A172 (cell line): ENCODE data around the gene SF3B6. TPM values are rescaled to one million over a fixed set of nuclear protein-coding genes. Genes with fewer than 3 reads are reported as not detected.
"Not testable (repeated sequence)": the region's sequence is repeated elsewhere in the genome, so short reads cannot be mapped to it uniquely, and the experiment has no call there.

Source experiments
- DNase-seq: peaks from one replicate; pipeline ENCODE4 v3.0.0-alpha.2; 2015; ENCODE audit warnings: low spot score
- total RNA-seq: library from RNA; depleted of rRNA; stranded (reverse); fragments of >200 nt; shearing (Covaris generic); gene quantifications from 2 replicates; pipeline ENCODE4 v1.2.3, GENCODE V29; 2014

The SF3B6 gene
- total RNA-seq, 1 experiment from 2014 or later: 380 TPM

DNA sequence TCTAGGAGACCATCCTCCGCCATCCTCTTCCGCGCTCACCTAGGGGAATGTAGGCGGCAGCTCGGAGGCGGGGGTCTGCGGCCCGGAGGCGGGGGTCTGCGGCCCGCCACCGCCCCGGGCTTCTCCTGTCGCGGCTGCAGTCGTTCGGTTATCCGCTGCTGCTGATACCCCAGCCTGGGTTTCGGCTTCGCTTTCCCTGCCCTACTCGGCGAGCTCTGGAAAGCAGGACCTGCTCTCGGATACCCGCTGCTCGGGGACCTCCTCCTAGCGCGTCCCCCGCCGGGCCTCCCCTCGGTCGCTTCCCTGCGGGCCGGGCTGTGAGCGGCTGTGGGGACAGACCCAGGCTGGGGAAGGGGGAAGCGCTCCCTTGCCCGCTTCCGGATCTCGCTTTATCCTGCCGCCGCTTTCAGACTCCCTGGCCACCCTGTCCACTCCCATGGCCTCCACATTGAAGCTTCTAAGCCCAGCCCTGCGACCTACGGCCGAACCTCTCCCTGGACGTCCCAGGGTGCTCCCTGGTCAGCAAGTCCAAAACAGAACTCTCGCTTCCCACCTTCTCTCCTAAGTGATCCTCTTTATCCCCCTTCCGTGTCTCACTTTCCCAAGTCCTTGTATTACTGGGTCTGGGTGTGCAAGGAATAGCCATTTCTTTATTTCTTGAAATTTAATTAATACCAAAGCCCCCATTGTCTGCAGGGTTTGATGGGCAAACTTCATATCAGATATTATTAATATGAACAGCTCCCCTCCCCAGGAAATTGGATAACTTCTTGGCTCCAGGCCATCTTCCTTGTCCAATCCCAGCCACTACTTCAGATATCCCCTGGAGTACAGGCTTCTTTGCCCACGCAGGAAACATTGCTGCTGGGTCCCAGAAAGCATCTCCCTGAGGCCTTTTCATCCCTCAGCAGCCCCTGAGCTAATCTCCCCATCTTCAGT lies 25.8 kb downstream of the SF3B6 start:
- DNase-seq: no peak

DNA sequence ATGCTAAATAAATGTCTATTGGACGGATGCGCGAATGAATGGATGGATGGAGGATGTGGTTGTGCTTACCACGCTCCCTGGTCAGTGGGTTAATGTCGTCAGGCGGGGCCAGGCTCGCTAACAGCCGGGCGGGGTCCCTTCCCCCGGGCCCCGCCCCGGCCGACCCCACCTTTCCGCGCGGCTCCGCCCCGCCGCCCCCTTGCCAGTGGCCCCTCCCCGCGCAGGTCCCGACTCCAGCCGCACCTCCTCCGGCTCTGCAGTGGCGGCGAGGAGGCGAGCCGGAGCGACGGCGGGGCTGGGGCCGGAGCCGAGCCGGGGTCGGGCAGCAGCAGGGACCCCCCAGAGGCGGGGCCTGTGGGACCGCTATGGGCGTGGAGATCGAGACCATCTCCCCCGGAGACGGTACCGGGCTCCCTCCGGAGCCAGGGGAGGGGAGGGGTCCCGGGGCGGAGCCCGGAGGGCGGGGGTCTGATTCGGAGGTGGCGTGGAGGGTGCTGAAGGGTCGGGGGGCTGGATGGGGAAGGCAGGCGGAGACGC lies 26.6 kb downstream of the SF3B6 start, which contains the start of gene FKBP1B:
Gene FKBP1B (plus strand): TSS at position 257 of the 537 bp plus-strand sequence. CDS start 109 bp downstream, at position 366.
- peak; percentile 61 for DNase-seq

DNA sequence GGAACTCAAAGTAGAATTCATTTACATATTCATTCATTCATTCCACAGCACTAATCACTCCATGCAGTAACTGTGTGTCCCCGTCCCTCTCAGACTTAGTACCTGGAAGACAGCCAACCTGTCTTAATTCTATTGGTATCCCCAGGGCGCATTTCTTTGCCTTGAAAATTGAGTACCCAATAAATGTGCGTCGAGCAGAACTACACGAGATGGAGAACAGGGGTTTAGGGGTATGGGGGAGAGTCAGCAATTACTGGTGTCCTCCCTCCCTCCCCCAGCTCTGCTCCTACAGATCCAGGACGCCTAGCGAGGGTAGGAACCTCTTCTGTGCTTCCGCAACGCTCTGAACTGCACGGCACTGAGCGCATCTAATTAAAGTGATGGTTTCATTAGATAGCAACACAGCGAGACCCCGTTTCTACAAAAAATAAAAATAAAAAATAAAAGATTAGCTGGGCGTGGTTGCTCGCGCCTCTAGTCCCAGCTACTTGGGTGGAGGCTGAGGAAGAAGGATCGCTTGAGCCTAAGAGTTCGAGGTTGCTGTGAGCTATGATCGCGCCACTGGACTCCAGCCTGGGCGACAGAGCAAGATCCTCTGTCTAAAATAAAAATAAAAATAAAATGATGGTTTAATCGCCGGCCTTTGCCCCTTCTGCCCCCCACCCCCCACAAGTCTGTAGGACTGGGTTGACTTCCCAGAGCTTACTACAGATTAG lies 27.2 kb downstream of the SF3B6 start:
- no peak for DNase-seq

DNA sequence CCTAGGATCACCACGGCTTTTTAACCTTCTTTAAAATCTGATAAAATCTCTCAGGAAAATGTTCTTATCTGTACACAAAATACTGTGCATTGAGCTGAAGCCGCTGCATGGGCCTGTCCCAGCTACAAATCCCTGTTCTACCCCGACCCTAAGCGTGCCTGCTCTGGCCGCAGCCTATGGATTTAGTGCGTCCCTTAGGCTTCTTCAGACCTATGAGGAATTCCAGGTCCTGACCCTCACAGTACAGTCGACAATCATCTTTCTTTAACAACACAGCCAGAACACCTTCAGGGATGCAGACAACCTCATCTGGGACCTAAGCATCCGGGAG lies 28.5 kb downstream of the SF3B6 start:
- no peak for DNase-seq

DNA sequence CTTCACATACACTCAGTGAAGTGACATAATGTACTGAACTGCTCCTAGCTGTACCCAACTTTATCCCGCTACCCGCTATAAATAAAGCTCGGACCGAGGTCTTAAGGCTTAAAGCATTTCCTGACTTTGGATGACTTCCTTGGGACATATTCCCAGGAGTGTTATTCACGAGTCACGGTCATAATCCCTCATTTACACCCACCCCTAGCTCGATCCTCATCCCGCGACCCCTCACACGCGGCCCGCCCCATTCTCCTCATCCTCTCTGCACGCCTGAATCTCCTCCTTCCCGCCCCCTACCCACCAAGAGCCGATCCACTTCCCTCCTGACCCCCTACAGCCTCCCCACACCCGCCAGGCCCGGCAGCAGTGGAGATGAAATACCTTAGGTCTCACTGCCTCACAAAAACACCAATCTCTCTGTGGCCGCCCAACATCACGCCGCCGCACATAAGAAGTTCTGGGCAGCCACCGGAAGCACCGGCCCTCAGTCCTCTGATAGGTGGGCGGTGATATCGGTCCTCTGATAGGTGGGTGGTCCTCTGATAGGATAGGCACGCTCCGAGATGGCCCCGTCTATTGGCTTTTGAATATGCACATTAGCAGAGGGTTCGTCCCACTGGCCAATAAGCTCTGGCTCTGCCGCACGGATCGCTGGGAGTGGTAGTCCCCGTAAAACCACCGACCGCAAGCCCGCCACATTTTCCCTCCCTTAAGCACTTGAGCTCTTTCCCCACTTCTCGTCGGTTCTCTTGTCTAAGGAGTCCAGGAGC lies 29.0 kb downstream of the SF3B6 start, which contains the start of gene WDCP:
Gene WDCP (minus strand): TSS at position 462 of the 773 bp plus-strand sequence. CDS start 7,897 bp downstream, outside the sequence.
- peak; percentile 99 for DNase-seq

DNA sequence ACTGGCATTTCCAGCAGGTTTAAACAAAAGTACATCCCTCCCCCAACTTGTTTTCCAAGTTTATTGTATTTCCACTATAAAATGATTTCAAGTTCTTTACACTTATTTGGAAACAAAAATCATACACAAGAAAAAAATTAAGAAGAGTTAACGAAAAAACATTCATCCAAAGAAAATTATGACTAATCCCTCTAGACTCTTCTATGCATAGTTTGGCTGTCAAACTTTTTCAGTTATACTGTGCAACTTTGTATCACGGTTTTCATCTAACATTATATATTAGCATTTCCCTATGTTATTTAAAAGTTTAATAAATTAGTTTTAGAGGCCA lies 29.6 kb downstream of the SF3B6 start:
- no peak for DNase-seq

DNA sequence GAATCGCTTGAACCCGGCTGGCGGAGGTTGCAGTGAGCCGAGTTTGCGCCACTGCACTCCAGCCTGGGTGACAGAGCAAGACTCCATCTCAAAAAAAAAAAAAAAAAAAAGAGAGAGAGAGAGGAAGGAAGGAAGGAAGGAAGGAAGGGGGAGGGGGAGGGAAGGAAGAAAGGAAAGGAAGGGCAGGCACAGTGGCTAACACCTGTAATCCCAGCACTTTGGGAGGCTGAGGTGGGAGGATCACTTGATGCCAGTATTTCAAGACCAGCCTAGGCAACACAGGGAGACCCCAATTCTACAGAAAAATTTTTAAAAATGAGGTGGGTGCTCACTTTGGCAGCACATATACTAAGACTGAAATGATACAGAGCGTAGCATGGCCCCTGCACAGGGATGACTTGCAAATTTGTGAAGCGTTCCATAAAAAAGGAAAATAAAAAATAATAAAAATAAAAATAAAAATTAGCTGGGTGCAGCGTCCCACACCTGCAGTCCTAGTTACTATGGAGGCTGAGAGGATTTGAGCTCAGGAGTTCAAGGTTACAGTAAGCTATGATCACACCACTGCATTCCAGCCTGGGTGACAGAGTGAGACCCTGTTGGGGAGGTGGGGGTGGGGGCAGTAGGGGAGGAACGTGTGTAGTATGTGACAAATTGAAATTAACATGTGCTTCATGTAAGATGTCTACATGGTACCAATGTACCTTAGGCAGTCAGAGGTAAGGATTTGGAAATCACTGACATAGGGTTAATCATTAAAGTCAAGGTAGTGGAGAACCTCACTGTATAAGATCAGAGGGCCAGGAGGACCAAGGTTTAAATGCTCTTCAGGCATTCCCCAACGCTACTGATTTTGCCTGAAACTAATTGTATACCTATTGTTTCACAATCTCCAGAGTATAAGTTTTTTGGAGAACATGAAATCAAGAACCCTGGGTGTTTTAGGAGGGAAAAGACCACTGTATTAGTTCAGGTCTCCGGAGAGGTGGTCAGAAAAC lies 30.3 kb downstream of the SF3B6 start:
- DNase-seq: no peak

DNA sequence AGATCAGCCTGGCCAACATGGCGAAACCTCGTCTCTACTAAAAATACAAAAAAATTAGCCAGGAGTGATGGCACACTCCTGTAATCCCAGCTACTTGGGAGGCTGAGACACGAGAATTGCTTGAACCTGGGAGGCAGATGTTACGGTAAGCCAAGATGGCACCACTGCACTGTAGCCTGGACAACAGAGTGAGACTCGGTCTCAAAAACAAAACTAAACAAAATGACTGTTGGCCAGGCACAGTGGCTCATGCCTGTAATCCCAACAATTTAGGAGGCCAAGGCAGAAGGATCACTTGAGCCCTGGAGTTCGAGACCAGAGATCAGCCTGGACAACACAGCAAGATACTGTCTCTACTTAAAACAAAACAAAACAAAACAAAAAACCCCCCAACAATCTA lies 33.0 kb downstream of the SF3B6 start:
- not testable (repeated sequence) for DNase-seq

DNA sequence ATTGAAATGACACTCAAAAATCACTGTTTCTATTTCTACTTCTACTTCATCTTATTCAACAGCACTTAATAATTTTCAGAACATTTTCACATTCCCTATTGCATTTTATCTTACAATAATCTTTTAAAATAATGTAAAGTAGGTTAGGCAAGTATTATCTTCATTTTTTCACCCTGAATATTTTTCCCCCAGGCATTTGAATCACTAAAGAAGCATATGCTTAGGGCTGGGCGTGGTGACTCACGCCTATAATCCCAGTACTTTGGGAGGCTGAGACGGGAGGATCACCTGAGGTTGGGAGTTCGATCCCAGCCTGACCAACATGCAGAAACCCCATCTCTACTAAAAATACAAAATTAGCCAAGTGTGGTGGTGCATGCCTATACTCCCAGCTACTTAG lies 35.6 kb downstream of the SF3B6 start:
- no peak for DNase-seq

DNA sequence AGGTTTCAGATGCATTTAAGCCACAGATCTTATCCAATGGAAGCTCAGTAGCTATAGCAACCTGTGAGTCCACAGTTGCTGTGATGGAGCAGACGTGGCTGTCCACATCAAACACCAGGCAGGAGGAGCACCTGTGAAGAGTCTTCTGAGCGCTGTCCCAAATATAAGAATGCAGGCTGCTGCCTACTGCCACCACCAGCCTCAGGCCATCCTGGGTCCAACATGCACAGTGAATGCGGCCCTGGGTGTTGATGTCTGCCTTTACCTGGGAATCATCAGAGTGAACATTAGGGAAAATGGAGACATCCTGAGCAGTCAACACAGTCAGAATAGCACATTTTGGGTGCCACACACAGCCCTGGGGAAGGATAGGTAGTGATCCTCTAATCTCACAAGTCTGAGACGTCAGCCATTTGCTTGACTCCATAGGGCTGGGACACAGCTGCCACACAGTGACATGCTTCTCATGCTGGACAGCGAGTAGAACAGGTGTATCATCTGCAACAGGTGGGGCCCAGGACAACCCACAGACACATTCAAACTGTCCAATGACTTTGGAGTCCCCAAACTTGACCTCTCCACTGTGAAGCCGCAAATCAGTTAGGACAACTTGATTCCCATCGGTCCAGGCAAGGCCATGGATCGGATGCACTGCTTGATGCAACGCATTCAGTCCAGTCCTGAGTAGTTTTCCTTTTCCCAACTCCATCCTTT lies 37.2 kb downstream of the SF3B6 start:
- DNase-seq: no peak

DNA sequence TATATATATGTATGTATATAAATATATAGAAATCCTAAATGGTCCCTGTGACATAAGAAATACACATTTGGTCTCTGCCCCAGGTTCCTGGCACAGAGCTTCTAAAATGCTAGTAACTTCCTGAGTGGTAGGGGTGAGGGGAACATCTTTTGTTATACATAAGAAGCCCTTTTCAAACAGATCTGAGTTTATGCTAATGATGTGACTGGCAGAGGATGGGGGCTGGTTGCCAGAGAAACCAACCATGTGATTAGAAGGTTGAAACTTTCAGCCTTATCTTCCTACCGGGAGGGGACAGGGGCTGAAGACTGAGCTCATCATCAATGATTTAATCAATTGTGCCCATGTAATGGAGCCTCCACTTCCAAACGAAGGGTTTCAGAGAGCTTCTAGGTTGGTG lies 49.9 kb downstream of the SF3B6 start:
- DNase-seq: no peak

DNA sequence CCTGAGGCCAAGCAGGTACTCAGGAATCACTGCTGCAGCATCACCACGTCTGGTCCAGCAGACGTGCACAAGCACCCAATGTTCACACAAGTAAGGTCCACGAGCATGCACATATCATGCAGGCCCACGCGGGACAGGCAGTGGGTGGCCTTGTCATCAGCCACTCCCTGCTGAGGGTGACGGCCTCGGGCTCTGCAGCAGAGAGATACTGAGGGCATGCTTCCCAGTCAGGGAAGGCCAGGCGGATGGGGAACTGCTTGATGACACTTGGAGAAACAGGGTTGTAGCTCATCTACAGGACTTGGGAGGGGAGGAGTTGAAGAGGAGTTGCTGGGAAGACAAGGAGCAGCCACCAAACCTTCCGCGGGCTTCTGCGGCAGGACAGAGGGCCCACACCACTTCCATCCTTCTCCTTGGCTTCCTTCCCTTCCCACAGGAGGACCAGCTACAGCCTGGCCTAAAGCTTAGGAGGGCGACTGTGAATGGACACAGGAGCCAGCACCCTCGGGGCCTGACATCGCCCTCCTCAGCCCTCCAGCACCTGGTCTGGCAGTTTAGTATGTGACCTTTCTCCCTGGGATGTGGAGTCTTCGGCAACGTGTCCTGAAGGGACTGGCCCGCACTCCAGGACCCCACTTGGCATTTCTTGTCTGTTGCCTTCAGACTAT lies 51.0 kb downstream of the SF3B6 start:
- no peak for DNase-seq

DNA sequence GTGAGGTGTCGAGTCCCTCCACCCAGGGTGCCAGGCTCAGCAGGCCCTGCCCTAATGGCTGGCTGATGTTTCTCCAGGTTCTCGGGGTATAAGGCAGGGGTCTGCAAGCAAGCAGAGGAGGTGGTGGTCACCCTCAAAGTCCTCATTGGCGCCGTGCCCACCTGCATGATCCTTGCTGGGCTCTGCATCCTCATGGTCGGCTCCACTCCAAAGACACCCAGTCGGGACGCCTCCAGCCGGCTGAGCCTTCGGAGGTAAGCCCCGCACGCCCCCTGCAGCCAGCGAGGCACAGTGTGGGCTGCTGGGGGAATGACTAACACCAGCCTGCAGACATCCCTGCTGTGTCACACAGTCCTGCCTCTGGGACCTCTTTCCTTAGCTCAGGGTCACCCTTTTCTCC lies 52.1 kb downstream of the SF3B6 start:
- DNase-seq: no peak

DNA sequence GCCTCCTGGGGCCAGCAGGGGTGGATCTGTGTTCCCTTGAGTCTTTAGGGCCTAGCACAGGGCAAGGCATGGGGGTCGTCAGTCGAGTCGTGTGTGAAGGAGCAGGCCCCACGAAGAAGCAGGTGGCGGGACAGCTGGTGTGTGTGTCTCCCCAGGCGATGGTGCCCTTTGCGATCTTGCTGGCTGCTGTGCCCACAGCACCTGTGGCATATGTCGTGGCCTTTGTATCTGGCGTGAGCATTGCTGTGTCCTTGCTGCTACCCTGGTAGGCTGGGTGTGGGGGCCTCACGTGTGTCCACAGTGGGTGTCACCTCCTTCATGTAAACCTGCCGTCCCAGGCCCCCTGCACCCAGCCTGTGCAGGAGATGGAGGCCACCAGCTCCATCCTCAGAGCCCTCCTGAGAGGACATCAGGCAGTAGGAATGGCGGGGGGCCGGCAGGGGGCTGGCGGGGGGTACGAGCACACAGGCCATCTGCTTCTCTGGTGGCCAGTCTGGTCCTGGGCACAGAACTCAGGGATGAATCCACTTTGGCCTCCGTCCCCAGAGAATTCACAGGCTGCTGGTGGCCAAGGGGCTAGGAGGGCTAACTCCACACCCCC lies 53.1 kb downstream of the SF3B6 start:
- no peak for DNase-seq

DNA sequence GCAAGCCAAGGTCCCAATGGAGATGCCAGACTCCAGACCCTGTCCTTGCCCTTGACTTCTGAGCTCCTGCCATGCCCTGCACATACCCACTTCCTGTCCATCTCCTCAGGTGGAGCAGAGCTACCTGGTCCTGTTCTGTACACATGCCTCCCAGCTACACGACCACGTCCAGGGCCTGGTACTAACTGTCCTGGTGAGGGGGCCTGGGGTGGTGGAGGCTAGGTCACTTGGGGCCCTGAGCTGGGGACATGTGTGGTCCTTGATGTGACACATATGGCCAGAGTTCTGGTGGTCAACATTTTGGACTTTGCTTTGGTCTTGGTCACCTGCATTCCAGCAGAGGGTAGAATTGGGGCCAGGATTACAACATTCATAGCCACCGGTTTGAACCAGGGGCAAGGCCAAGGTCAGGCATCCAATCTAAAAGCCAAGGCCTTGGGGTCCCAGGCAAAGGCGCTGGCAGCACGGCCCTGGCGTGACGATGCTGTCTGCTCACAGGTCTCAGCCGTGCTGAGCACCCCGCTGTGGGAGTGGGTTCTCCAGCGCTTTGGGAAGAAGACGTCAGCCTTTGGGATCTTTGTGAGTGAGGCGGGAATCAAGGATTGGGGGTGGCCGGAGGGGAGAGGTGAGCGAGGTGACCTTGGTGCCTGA lies 53.7 kb downstream of the SF3B6 start:
- no peak for DNase-seq

DNA sequence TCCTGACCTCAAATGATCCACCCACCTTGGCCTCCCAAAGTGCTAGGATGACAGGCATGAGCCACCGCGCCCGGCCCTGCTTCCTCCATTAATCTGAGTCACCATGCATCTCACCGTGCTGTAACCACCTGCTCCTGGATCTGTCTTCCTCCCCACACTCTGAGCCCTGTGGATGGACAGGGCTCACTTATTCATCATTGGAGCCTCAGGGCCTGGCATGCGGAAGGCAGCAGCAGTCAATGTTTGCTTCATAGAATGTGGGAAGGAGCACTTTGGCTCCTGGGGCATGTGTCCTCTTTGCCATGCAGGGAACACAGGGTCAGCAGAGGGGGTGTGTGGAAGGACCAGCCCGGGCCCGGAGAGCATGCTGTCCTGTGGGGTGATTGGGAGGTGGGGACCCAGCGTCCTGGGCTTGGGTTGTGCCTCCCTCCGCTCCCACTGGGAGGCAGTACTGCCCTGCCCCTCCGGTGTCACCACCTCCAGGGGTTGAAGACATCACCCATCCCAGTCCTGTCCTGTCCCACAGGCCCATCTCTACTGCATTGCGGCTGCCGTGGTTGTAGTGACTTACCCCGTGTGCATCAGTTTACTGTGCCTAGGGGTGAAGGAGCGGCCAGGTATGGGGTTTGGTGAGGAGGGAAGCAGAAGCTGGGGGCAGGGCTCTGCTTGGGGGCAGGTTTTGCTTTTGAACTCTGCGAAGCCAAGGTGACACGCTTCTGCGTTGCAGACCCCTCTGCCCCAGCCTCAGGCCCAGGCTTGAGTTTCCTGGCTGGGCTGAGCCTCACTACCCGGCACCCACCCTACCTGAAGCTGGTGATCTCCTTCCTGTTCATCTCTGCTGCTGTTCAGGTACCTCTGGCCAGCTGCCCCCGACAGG lies 54.8 kb downstream of the SF3B6 start:
- peak; percentile 34 for DNase-seq

DNA sequence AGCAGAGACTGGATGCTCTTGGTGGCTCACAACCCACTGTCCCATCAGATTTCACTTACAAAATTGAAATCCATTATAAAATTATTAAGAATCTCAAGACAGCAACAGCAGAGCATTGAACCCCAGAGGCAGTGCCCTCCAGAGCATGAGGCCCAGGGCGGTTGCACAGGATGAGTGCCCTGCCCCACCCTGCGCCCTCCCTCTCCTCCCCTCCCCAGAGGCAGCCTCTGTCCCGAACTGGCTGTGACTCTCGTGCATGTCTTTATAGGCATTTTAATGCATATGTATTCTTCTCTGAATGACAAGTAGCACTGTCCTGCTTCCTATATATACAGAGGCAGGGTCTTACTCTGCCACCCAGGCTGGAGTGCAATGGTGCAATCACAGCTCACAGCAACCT lies 55.9 kb downstream of the SF3B6 start:
- DNase-seq: no peak

DNA sequence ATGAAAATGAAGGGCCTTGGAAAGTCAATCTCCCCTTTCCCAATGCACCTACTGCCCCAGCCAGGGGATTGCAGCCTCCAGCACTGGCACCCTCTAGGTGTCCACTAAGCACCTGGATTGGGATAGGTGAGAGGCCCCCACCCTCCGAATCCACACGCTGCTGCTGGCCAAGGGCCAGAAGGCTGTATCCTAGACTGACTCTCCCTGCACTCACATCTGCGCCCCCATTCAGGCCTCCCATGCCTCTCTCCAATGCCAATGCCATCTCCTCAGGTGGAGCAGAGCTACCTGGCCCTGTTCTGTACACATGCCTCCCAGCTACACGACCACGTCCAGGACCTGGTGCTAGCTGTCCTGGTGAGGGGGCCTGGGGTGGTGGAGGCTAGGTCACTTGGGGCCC lies 56.4 kb downstream of the SF3B6 start:
- DNase-seq: no peak
